Tibial nerve (tissue), 4 donors: ENCODE data around the gene FNDC5. TPM values are rescaled to one million over a fixed set of nuclear protein-coding genes. Genes with fewer than 3 reads are reported as not detected.

Source experiments
- DNase-seq, 2 donors: peaks; one replicate each; pipeline ENCODE4 v3.0.0-alpha.2; 2019; ENCODE audit warnings: low spot score in 2 of 2
- H3K27ac ChIP-seq, 4 donors: fragments of 200-600 bp; sonication (generic) in 3 of 4; one replicate each; pipeline ENCODE4 v1.5.1; 2017 to 2019; ENCODE audit warnings: mild to moderate bottlenecking in 1 of 4
- H3K27me3 ChIP-seq, 2 donors: fragments of 200-600 bp; sonication (generic) in 1 of 2; one replicate each; pipeline versions ENCODE4 v1.5.1 to v1.6.0; 2017 to 2019
- H3K36me3 ChIP-seq, 3 donors: fragments of 200-600 bp; sonication (generic); one replicate each; pipeline ENCODE4 v1.5.1; 2018 to 2019
- H3K4me1 ChIP-seq, 4 donors: fragments of 200-600 bp; sonication (generic) in 3 of 4; one replicate each; pipeline ENCODE4 v1.5.1; 2017 to 2019
- H3K4me3 ChIP-seq, 4 donors: fragments of 200-600 bp; sonication (generic) in 3 of 4; one replicate each; pipeline ENCODE4 v1.5.1; 2017 to 2019; ENCODE audit warnings: mild to moderate bottlenecking in 1 of 4, moderate library complexity in 1 of 4
- H3K9me3 ChIP-seq, 4 donors: fragments of 200-600 bp; sonication (generic) in 3 of 4; one replicate each; pipeline ENCODE4 v1.5.1; 2017 to 2019
- EP300 ChIP-seq, 2 donors: sonication (generic); formaldehyde crosslinking; IDR thresholded peaks; one replicate each; pipeline ENCODE4 v1.6.1; 2017; ENCODE audit warnings: antibody characterized with exemption in 2 of 2, mild to moderate bottlenecking in 1 of 2
- POLR2A ChIP-seq, 2 donors: fragments of 450-650 bp; IDR thresholded peaks; one replicate each; pipeline ENCODE4 v1.6.1; 2017; ENCODE audit warnings: antibody characterized with exemption in 2 of 2, mild to moderate bottlenecking in 2 of 2, moderate library complexity in 2 of 2
- WGBS, 2 donors: methylation state at CpG; one replicate each; pipeline ENCODE4 v1.1.5; 2018; 5-methylcytosine and 5-hydroxymethylcytosine counted together
- total RNA-seq, 4 donors: library from RNA; depleted of rRNA; stranded (reverse); fragments of >200 nt; gene quantifications; one replicate each; pipeline ENCODE4 v1.1.0, GENCODE V29; 2016
- TF ChIP-seq, protein P1 (sequence below), 5 experiments: fragments of 200-600 bp in 3 of 5; fragments of 450-650 bp in 2 of 5; sonication (generic) in 3 of 5; IDR thresholded peaks; one replicate each; pipeline ENCODE4 v1.5.1; 2016 to 2019; ENCODE audit warnings: antibody characterized with exemption in 5 of 5, mild to moderate bottlenecking in 3 of 5, moderate library complexity in 2 of 5

The FNDC5 gene
- total RNA-seq, 4 donors from 2014 or later: 0.21 TPM; not detected in 3

DNA sequence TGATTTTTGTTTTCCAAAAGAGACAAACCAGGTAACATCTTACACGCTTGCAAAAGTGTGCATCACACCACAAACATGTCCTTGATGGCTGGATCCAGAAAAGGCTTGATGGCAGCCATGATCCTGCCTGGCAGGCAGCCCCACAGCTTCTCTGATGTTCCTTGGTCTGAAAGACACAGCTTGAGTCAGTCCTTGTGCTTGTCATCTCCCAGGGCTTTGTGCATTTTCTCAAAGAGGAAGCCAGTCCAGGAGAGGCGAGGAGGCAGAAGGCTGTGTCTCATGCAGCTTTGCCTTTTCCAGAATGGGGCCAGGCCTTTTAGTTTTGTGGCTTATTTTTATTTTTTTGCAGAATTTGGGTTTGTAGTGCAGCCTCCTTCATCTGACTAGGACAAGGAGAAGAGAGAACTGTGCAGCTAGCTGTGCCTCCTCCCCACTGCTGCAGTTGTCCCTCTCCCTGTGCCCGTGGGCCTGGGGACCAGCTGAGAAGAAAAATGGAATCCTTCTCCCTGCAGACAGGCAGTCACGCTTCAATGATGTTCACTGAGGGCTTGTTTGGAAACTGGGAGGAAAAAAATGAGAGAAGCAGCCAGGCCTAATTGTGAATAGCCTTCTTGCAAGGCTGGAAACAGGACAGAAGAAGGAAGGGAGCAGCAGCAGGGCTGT lies 7.4 kb downstream of the FNDC5 start:
- no peak for DNase-seq
- Histone ChIP-seq H3K36me3 (peaks cover 0 to 84% (median 0%) of the 10 kb centered on the region in 3 donors), H3K9me3 (no peaks in the 10 kb centered on the region), H3K27me3 (no peaks in the 10 kb centered on the region), H3K4me1 (peaks cover 0 to 7% (median 0%) of the 10 kb centered on the region in 4 donors), H3K4me3 (no peak overlapping the region), H3K27ac (no peak overlapping the region)
- 88 to 89% methylated on average over 4 of the region's 4 CpGs for WGBS, 2 donors
- TF ChIP-seq, protein P1, sequence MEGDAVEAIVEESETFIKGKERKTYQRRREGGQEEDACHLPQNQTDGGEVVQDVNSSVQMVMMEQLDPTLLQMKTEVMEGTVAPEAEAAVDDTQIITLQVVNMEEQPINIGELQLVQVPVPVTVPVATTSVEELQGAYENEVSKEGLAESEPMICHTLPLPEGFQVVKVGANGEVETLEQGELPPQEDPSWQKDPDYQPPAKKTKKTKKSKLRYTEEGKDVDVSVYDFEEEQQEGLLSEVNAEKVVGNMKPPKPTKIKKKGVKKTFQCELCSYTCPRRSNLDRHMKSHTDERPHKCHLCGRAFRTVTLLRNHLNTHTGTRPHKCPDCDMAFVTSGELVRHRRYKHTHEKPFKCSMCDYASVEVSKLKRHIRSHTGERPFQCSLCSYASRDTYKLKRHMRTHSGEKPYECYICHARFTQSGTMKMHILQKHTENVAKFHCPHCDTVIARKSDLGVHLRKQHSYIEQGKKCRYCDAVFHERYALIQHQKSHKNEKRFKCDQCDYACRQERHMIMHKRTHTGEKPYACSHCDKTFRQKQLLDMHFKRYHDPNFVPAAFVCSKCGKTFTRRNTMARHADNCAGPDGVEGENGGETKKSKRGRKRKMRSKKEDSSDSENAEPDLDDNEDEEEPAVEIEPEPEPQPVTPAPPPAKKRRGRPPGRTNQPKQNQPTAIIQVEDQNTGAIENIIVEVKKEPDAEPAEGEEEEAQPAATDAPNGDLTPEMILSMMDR (IDR thresholded peaks at IDR 0.05): no peak
- no peak for TF ChIP-seq POLR2A (IDR thresholded peaks at IDR 0.05)
- no peak for TF ChIP-seq EP300 (IDR thresholded peaks at IDR 0.05)

DNA sequence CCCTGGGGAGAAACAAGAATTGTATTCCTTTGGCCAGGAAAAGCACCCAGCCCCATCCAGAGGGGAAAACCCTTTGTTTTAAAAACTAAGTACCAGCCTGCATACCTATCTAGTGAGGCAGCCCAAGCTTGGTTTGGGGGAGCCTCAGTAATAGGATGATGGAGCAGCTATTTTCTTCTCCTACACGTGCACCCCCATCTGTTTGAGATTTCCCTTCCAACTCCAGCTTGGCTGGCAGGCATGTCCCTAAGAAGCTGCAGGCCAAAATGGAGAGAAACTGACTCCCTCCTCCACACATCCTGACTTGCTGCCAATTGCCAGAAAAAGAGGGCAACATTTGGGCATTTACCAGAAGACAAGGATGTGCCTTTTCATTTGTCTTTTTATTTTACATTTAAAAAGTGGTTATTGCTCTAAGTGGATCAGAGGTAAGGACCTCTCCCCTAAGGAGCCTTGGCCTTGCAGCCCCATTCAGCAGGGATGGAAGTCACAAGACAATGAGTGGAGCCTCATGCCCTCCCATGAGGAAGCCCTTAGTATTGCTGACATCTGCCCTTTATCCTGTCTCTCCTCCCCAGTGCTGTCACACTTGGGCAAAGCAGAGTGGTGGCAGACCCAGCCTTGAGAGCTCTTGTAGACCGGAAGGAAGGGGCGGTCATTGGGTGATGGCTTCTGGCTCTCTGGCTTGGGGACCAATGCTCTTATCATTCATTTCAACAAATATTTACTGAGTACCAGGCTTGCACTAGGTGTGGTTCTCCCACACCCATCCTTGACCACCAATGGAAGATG lies 8.6 kb downstream of the FNDC5 start:
- Histone ChIP-seq H3K4me3 (no peak overlapping the region), H3K4me1 (peaks cover 0 to 7% (median 0%) of the 10 kb centered on the region in 4 donors), H3K27ac (no peak overlapping the region), H3K27me3 (no peaks in the 10 kb centered on the region), H3K36me3 (peaks cover 0 to 85% (median 0%) of the 10 kb centered on the region in 3 donors), H3K9me3 (no peaks in the 10 kb centered on the region)
- TF ChIP-seq, protein P1 (IDR thresholded peaks at IDR 0.05): no peak
- DNase-seq: no peak
- WGBS, 2 donors: 68 to 80% methylated on average over 3 of the region's 3 CpGs

DNA sequence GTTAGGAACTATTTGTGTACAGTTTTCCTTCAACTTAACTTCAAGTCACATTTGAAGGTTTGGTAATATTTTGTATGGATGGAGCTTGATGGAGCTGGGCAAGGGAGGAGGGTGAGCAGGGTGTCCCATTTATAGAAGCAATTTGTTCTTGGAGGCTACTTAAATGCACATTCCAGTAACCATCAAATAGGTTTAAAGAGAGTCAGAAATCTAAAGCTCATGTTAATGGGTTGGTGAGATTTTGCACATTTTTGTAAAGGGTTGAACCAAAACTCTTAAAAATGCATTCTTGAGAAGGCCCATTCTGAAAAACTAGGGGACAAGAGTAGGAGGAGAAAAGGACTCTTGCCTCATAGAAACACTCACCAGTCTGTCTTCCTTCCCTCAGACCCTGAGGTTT lies 10.1 kb downstream of the FNDC5 start:
- TF ChIP-seq, protein P1 (IDR thresholded peaks at IDR 0.05): no peak
- TF ChIP-seq POLR2A (IDR thresholded peaks at IDR 0.05) (no peak), EP300 (IDR thresholded peaks at IDR 0.05) (no peak)
- no peaks in the 10 kb centered on the region for H3K9me3 ChIP-seq
- H3K36me3 ChIP-seq: peaks cover 0 to 96% (median 0%) of the 10 kb centered on the region in 3 donors
- no peak overlapping the region for H3K27ac ChIP-seq
- no peak overlapping the region for H3K4me3 ChIP-seq
- DNase-seq: no peak
- H3K4me1 ChIP-seq: peaks cover 0 to 7% (median 0%) of the 10 kb centered on the region in 4 donors
- H3K27me3 ChIP-seq: no peaks in the 10 kb centered on the region

DNA sequence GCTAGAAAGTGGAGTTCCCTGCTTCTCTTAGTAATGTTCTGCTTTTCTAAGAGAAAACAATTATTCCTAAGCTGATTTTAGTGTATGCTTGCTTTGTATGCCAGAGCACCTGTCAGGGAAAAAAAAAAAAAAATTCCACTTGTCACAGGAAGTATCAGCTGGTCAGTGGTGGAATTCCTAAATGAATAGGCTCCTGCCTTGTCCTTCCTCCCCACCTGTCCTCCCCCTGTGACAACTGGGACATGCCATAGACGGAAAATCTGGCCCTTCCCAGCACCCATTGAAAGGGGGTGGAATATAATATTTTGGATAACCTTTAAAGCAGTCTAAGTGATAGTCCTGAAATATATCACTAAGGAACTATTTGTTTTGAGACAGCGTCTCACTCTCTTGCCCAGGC lies 10.8 kb downstream of the FNDC5 start:
- DNase-seq: no peak
- WGBS, 2 donors: 95% methylated on average over 2 of the region's 2 CpGs
- Histone ChIP-seq H3K36me3 (peaks cover 0 to 95% (median 0%) of the 10 kb centered on the region in 3 donors), H3K4me1 (peaks cover 0 to 7% (median 0%) of the 10 kb centered on the region in 4 donors), H3K27ac (no peak overlapping the region), H3K4me3 (no peak overlapping the region), H3K27me3 (no peaks in the 10 kb centered on the region), H3K9me3 (no peaks in the 10 kb centered on the region)
- TF ChIP-seq, protein P1 (IDR thresholded peaks at IDR 0.05): no peak
- no peak for TF ChIP-seq POLR2A (IDR thresholded peaks at IDR 0.05)
- no peak for TF ChIP-seq EP300 (IDR thresholded peaks at IDR 0.05)

DNA sequence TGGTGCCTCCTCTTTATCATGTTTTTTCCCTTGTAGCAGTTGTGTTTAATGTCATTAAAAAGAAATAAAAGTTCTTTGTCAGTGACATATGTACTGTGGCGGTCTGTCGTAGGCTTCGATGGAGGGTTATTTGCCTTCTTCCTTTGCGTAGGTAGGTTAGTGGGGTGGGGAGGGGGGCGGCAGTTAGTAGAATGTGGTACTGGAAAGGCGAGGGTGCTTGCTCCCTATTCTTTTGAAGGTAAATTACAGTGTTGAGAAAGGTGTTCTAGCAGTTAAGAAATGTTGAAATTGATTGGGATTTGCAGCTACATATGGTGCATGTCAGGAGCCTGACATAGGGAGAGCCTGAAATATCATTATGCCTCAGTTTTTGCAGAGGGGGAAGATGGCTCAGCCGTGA lies 11.9 kb downstream of the FNDC5 start:
- Histone ChIP-seq H3K36me3 (peaks cover 0 to 95% (median 2%) of the 10 kb centered on the region in 3 donors), H3K27me3 (no peaks in the 10 kb centered on the region), H3K9me3 (no peaks in the 10 kb centered on the region)

More for the DNA sequence above, 11.9 kb downstream of the FNDC5 start:
- WGBS, 2 donors: 90 to 93% methylated on average over 7 of the region's 7 CpGs
- H3K4me1 ChIP-seq: peaks cover 0 to 7% (median 0%) of the 10 kb centered on the region in 4 donors
- H3K4me3 ChIP-seq: no peak overlapping the region
- no peak for DNase-seq
- H3K27ac ChIP-seq: no peak overlapping the region
- no peak for TF ChIP-seq EP300 (IDR thresholded peaks at IDR 0.05)
- no peak for TF ChIP-seq POLR2A (IDR thresholded peaks at IDR 0.05)
- TF ChIP-seq, protein P1 (IDR thresholded peaks at IDR 0.05): no peak
